Stimulated activated naive CD8-positive, alpha-beta T cell treated with anti-CD3 and anti-CD28 coated beads, Interleukin-15, Interleukin-2, amounts not matched to agents 100 ng/mL and 50 ng/mL, for 24 hours (primary cell): ENCODE measurements around the gene L3MBTL4.

ENCODE experiments used
- H3K27ac Mint-ChIP-seq: one replicate; pipeline ENCODE4 v1.8.0; 2021; ENCODE audit warnings: mild to moderate bottlenecking, mixed read lengths
- H3K27me3 Mint-ChIP-seq: one replicate; pipeline ENCODE4 v1.8.0; 2021; ENCODE audit warnings: mixed read lengths
- H3K36me3 Mint-ChIP-seq: one replicate; pipeline ENCODE4 v1.8.0; 2021; ENCODE audit warnings: low read depth, mixed read lengths
- H3K4me1 Mint-ChIP-seq: one replicate; pipeline ENCODE4 v1.8.0; 2021; ENCODE audit warnings: low read depth, mixed read lengths
- H3K4me3 Mint-ChIP-seq: one replicate; pipeline ENCODE4 v1.8.0; 2021; ENCODE audit warnings: mild to moderate bottlenecking, mixed read lengths
- H3K9me3 Mint-ChIP-seq: one replicate; pipeline ENCODE4 v1.8.0; 2021; ENCODE audit warnings: mixed read lengths

The L3MBTL4 gene

DNA sequence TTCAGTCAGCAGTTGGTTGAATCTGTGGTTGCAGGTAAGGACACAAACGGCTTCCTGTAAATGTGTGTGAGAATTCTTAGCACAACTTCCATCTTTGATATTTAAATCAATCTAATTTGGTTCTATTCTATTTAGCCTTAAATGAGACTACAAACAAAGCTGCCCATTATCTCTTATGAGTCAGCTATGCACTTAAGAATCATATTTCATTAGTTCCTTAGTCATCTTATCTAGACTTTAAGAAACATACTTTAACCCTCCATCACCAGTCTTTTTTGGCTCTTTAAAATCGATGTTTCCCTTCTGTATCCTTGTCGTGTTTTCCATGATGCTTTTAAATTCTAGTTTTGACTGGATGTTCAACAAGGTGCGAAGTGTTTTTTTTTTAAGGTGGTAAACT, 405.0 kb downstream of the L3MBTL4 start:
- no peak overlapping the region for H3K4me3 Mint-ChIP-seq
- H3K4me1 Mint-ChIP-seq = peaks cover 3% of the 10 kb centered on the region
- H3K9me3 Mint-ChIP-seq = peaks cover 4% of the 10 kb centered on the region
- peaks cover 4% of the 10 kb centered on the region for H3K27me3 Mint-ChIP-seq
- H3K27ac Mint-ChIP-seq = no peak overlapping the region
- peaks cover 4% of the 10 kb centered on the region for H3K36me3 Mint-ChIP-seq

DNA sequence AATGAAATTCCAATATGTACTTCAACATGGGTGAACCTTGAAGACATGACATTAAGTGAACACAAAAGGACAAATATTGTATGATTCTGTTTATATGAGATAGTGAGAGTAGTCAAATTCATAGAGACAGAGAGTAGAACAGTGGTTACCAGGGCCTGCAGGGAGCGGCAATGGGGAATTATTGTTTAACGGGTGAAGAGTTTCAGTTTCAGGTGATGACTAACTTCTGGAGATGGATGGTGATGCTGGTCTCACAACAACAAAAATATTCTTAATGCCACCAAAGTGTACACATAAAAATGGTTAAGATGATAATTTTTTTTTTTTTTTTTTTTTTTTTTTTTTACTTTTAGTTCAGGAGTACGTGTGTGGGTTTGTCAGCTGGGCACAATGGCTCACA, 410.0 kb downstream of the L3MBTL4 start:
- Mint-ChIP-seq H3K4me3 (no peak overlapping the region), H3K36me3 (peaks cover 8% of the 10 kb centered on the region), H3K27me3 (peaks cover 4% of the 10 kb centered on the region), H3K27ac (no peak overlapping the region), H3K4me1 (peaks cover 10% of the 10 kb centered on the region), H3K9me3 (peaks cover 17% of the 10 kb centered on the region)

DNA sequence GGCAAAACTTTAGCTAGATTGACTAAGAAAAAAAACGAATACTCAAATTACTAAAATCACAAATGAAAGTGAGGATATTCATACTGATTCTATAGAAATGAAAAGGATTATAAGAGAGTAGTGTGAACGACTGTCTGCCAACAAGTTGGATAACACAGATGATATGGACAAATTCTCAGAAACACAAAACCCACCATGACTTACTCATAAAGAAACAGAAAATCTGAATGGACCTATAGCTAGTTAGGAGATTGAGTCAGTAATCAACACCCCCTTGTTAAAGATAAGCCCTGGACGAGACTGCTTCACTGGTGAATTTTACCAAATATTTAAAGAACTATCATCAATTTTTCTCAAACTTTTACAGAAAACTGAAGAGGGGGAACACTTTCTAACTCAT, 410.6 kb downstream of the L3MBTL4 start:
- H3K4me3 Mint-ChIP-seq = no peak overlapping the region
- H3K4me1 Mint-ChIP-seq = peaks cover 10% of the 10 kb centered on the region
- peaks cover 18% of the 10 kb centered on the region for H3K9me3 Mint-ChIP-seq
- peaks cover 8% of the 10 kb centered on the region for H3K36me3 Mint-ChIP-seq
- no peak overlapping the region for H3K27ac Mint-ChIP-seq
- peaks cover 4% of the 10 kb centered on the region for H3K27me3 Mint-ChIP-seq

DNA sequence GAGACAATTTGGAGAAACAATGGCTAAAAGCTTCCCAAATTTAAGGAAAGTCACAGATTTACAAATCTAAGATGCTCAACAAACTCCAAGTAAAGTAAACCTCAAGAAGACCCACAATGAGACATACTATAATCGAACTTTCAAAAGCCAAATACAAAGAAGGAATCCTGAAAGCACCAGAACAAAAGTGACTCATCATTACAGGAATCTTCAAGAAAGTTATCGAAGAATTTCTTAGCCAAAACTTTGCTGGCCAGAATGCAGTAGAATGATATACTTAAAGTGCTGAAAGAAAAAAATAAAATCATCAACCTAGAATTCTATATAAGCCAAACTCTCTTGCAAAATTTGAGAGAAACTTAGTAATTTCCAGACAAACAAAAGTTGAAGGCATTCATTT, 412.8 kb downstream of the L3MBTL4 start:
- Mint-ChIP-seq H3K27me3 (peaks cover 4% of the 10 kb centered on the region), H3K4me3 (no peak overlapping the region), H3K4me1 (peaks cover 10% of the 10 kb centered on the region), H3K36me3 (peaks cover 8% of the 10 kb centered on the region), H3K9me3 (peaks cover 22% of the 10 kb centered on the region), H3K27ac (no peak overlapping the region)

DNA sequence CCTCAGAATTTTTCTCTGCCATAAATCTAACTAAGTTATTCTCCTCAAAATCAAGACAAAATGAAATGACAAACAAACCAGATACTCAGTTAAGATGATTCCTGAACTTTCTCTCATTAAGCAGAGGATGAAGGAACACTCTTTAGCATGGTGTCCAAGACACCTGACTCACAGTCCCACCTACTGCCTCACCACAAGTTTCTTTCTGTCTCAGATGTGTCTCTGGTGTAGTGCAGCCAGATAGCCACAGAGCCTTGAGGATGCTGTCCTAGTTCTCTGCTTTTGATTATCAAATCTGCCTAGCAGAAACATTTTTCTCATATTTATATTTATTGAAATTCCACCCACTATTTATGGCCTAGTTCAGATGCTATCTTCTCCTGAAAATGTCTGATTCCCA, 415.8 kb downstream of the L3MBTL4 start:
- H3K9me3 Mint-ChIP-seq = peaks cover 18% of the 10 kb centered on the region
- peaks cover 4% of the 10 kb centered on the region for H3K36me3 Mint-ChIP-seq
- H3K4me3 Mint-ChIP-seq = no peak overlapping the region
- no peaks in the 10 kb centered on the region for H3K27me3 Mint-ChIP-seq
- H3K27ac Mint-ChIP-seq = no peak overlapping the region
- no peaks in the 10 kb centered on the region for H3K4me1 Mint-ChIP-seq

DNA sequence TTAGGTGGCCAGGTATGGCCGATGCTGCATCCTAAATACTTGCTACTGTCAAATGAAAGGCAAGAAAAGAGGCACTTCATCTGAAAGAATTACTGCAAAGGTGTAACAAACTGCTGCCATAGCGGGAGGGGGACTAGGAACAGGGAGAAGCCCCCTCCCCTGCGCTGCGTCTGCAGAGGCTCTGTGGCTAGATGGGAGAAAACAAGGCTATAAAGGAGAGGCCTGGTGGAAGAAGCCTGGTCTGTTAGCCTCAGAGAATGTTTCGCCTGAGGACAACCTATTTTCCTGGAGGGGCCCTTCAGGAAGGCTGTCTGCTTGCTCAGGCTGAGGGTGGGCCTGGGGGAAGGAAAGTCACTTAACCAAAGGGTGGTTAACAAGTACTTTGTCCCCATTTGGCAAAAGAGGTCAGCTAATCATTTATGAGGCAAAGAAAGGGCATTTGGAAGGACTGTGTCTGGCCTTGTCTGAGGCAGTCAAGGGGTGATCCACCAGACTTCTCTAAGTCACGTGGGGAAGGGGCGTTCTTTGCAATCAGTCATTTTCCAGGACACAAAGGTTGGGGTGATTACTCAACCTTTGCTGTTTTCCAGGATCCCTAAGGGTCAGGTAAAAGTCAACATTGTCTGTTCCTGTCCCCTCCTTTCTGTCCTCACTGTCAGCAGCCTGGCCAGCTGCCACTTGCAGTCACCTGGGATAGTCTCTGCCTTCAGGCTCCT, 416.4 kb downstream of the L3MBTL4 start:
- no peak overlapping the region for H3K4me3 Mint-ChIP-seq

DNA sequence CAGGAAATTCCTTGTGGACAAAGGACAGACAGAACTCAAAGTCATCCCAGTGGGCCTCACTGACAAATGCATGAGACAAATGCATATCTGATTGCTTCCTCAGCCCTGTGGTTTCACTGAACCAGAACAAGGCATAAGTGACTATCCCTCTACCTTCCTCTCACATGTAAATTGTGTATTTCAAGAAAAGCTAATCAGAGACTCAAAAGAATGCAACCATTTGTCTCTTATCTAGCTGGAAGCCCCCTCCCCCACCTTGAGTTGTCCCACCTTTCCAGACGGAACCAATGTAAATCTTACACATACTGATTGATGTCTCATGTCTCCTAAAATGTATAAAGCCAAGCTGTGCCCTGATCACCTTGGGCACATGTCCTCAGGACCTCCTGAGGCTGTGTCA, 417.4 kb downstream of the L3MBTL4 start:
- Mint-ChIP-seq H3K27me3 (no peaks in the 10 kb centered on the region), H3K4me3 (no peak overlapping the region)

More for the DNA sequence above, 416.4 kb downstream of the L3MBTL4 start:
- Mint-ChIP-seq H3K9me3 (peaks cover 18% of the 10 kb centered on the region), H3K27me3 (no peaks in the 10 kb centered on the region), H3K36me3 (peaks cover 4% of the 10 kb centered on the region), H3K4me1 (no peaks in the 10 kb centered on the region), H3K27ac (no peak overlapping the region)

DNA sequence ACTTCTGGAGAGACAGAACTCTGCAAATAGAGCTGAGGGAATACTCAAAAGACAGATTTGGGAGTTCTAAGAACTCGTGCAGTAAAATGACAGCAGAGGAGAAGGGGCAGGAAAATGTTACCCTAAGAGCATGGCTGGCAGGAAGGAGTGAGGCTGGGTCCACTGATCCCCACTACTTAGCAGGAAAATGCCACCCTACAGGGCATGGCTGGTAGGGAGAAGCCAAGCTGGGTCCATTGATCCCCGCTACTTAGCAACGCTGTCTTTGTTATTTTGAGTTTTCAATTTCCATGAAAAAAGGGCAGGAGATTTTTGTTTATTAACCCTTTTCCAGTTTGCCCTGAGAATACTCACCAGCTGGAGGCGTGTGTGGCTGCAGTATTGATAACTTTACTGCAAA, 419.1 kb downstream of the L3MBTL4 start:
- Mint-ChIP-seq H3K27me3 (no peaks in the 10 kb centered on the region), H3K4me3 (no peak overlapping the region), H3K4me1 (no peaks in the 10 kb centered on the region), H3K9me3 (peaks cover 18% of the 10 kb centered on the region), H3K27ac (no peak overlapping the region), H3K36me3 (peaks cover 4% of the 10 kb centered on the region)

More for the DNA sequence above, 417.4 kb downstream of the L3MBTL4 start:
- H3K9me3 Mint-ChIP-seq = peaks cover 18% of the 10 kb centered on the region
- H3K4me1 Mint-ChIP-seq = no peaks in the 10 kb centered on the region
- H3K36me3 Mint-ChIP-seq = peaks cover 4% of the 10 kb centered on the region
- H3K27ac Mint-ChIP-seq = no peak overlapping the region

DNA sequence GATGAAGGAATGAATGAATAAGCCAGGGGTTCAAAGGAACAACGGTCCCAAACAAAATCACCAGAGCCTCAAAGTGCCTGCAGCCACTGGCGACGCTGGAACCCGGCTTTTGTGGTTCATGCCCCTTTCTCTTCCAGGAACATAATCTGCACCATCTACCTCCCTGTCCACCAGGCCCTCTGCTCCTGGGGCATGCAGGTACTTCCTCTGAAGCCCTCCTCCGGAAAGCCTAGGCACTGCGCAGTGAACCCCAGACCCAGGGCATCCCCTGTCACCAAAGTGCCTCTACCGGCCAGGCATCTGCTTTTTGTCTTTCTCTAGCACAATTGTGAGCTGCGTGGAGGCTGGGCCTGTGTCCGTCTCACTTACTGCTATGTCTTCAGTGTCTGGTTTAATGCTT, 420.8 kb downstream of the L3MBTL4 start:
- no peaks in the 10 kb centered on the region for H3K4me1 Mint-ChIP-seq
- peaks cover 10% of the 10 kb centered on the region for H3K9me3 Mint-ChIP-seq
- H3K36me3 Mint-ChIP-seq = no peaks in the 10 kb centered on the region
- no peak overlapping the region for H3K27ac Mint-ChIP-seq
- H3K4me3 Mint-ChIP-seq = no peak overlapping the region
- H3K27me3 Mint-ChIP-seq = no peaks in the 10 kb centered on the region

DNA sequence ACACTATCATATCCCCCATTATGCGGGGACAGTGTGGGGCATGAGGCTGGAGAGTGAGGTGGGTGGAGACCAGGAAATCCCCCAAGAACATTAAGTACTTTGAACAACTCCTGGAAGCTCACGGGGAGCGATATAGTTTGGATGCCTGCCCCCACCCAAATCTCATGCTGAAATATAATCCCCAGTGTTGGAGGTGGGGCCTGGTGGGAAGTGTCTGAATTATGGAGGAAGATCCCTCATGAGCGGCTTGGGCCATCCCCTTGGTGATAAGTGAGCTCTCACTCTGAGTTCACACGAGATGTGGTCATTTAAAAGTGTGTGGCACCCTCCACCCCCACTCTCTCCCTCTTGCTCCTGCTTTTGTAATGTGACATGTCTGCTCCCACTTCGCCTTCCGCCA, 422.3 kb downstream of the L3MBTL4 start:
- H3K36me3 Mint-ChIP-seq = no peaks in the 10 kb centered on the region
- no peak overlapping the region for H3K27ac Mint-ChIP-seq
- H3K4me1 Mint-ChIP-seq = no peaks in the 10 kb centered on the region
- H3K27me3 Mint-ChIP-seq = no peaks in the 10 kb centered on the region
- H3K4me3 Mint-ChIP-seq = no peak overlapping the region
- H3K9me3 Mint-ChIP-seq = peaks cover 6% of the 10 kb centered on the region

DNA sequence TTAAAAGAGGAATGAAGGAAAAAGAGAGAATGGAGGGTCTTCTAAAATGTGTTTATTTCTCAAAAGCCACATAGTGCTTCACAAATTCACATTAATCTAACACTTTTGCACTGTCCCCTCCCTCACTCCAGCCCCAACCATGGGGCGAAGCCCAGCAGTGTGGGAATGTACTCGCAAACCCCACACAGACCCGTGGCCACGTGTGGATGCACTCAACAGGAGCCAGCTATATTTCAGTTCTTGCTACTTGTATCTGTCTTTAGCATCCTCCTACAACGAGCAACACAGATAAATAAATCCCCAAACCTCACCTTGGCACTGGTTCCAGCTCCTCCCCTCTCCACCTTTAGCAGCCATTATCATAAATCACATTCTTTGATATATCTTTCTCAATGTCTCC, 427.5 kb downstream of the L3MBTL4 start:
- no peak overlapping the region for H3K4me3 Mint-ChIP-seq

DNA sequence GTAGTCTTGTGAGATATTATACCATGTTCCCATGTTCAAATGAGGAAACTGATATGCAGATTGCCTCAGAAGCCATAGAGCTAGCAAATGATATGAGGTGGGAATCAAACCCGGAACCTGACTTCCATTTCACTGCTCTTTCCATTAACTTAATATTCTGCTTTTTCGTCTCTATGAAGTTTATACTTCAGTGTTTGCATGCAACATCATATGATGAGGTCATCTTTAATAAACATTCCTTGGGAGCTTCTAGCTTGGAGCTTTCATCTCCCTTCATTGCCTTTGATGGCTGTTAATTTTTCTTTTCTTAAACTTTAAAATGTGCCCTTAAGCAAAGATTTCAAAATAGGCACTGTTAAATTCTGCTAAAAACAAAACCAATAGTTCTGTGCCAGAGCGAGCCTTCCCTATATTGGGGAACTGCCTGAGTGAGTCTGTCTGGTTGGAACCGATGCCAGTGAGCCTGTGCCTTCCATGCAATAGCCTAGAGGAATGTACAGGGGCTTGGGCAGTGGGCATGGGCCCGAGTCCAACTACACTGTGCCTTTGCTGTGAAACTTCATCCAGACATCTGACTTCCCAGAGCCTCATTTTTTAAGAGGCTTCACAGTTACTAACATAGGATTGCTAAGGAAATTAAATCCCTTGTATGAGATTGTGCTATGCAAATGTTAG, 428.3 kb downstream of the L3MBTL4 start:
- Mint-ChIP-seq H3K9me3 (peaks cover 6% of the 10 kb centered on the region), H3K27ac (no peak overlapping the region), H3K36me3 (no peaks in the 10 kb centered on the region)

More for the DNA sequence above, 427.5 kb downstream of the L3MBTL4 start:
- no peaks in the 10 kb centered on the region for H3K4me1 Mint-ChIP-seq
- no peaks in the 10 kb centered on the region for H3K36me3 Mint-ChIP-seq
- no peak overlapping the region for H3K27ac Mint-ChIP-seq
- H3K27me3 Mint-ChIP-seq = no peaks in the 10 kb centered on the region
- peaks cover 6% of the 10 kb centered on the region for H3K9me3 Mint-ChIP-seq

DNA sequence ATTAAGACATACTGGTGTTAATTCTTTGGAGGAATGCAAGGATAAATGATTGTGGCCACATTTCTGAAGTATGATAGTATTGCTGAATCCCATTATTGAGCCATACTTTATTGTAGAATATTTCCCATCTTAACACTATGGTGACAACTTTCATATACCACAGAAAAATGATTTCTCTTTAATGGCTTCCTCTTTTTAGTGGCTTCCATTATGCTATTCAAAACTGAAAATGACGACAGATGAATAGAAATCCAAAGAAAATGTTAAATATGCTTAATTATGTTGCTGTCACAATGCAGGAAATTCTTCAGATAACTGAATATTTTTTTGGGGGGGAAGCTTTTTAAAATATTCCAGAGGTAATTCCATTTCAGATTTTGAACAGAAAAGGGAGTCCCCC, 430.5 kb downstream of the L3MBTL4 start:
- Mint-ChIP-seq H3K27me3 (no peaks in the 10 kb centered on the region), H3K36me3 (no peaks in the 10 kb centered on the region), H3K9me3 (no peaks in the 10 kb centered on the region), H3K4me3 (no peak overlapping the region), H3K4me1 (no peaks in the 10 kb centered on the region), H3K27ac (no peak overlapping the region)

More for the DNA sequence above, 428.3 kb downstream of the L3MBTL4 start:
- Mint-ChIP-seq H3K27me3 (no peaks in the 10 kb centered on the region), H3K4me3 (no peak overlapping the region), H3K4me1 (no peaks in the 10 kb centered on the region)

DNA sequence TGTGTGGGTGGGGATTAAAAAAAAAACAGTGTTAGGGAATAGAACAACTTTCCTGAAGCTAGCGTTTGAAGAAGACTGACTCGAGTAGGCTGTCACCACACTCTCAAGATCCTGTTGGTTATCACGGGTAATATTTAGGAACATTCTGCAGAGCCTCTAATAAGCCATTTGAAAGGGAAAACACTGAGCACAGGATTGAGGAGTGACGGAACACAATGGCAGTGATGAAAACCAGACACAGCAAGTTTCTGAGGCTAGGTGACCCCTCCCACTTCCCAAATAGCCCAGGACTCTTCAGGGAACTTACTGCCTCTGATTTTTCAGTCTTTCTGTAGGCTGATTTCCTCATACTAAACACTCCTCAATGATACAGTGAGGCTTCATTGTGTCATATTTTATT, 431.2 kb downstream of the L3MBTL4 start:
- no peak overlapping the region for H3K4me3 Mint-ChIP-seq
- no peaks in the 10 kb centered on the region for H3K36me3 Mint-ChIP-seq
- H3K4me1 Mint-ChIP-seq = no peaks in the 10 kb centered on the region
- no peaks in the 10 kb centered on the region for H3K9me3 Mint-ChIP-seq
- H3K27me3 Mint-ChIP-seq = no peaks in the 10 kb centered on the region
- H3K27ac Mint-ChIP-seq = no peak overlapping the region

DNA sequence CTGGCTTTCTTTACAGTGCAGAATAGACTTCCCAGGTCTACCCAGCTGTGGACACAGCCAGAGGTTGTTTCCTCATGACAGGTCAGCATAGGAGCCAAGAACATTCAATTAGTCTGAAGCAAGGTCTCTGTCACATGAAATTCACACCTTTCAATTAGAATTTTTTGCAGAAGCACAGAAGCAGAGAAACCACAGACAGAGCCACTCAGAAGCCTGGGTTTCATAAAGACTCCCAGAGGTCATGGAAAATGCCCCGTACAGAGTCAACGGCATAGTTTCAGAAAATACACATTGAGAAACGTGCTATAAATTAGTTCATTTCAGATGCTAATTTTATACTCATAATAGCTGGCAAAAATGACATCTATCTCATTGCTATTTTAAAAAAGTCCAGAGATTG, 432.4 kb downstream of the L3MBTL4 start:
- Mint-ChIP-seq H3K4me1 (no peaks in the 10 kb centered on the region), H3K36me3 (no peaks in the 10 kb centered on the region), H3K27me3 (no peaks in the 10 kb centered on the region), H3K27ac (no peak overlapping the region), H3K9me3 (no peaks in the 10 kb centered on the region), H3K4me3 (no peak overlapping the region)

DNA sequence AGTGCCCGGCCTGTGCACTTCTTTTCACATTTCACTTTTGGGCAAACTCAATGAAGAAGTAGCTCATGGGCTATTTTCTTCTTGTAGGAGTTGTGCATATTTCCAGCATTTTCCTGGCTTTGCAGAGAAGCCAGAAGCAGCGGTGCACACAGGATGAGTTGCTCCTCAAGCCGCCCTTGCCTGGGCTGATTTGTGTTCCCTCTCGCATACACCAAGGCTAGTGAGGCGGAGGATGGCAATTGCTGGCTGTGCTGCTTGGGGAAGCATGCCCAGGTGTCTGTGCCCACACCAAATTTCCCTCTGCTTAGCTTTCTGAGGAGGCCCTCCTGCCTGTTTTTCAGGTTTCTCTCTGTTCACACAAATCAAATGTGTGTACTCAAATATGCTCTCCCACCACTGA, 434.0 kb downstream of the L3MBTL4 start:
- Mint-ChIP-seq H3K27ac (no peak overlapping the region), H3K27me3 (no peaks in the 10 kb centered on the region), H3K9me3 (no peaks in the 10 kb centered on the region), H3K4me3 (no peak overlapping the region), H3K36me3 (no peaks in the 10 kb centered on the region), H3K4me1 (peaks cover 2% of the 10 kb centered on the region)
